HG03457 (cell line): ENCODE measurements around the gene P3R3URF.
A peak's percentile ranks its signal among the peaks of the same experiment; 100 is the strongest.
"Not testable (repeated sequence)": the region's sequence is repeated elsewhere in the genome, so short reads cannot be mapped to it uniquely, and the experiment has no call there.

Experiments
- ATAC-seq: cut with Tn5 transposase; IDR thresholded peaks from one replicate; pipeline ENCODE4 v1.9.1; 2021; ENCODE audit warnings: moderate number of reproducible peaks; ENCODE audit not compliant: unreplicated experiment

P3R3URF gene

GRCh38 chr1:46176211-46176865 is at the start of gene P3R3URF:
TSS of gene P3R3URF (minus strand) at chr1:46176488. CDS start at chr1:46176471, 17 bp downstream.
- no peak for ATAC-seq

GRCh38 chr1:46224966-46225365 is 48.7 kb upstream of the P3R3URF start:
- no peak for ATAC-seq

- no peak for ATAC-seq
Observed at GRCh38 chr1:46223472-46223943, 47.2 kb upstream of the P3R3URF start.

- not testable (repeated sequence) for ATAC-seq
Observed at GRCh38 chr1:46223055-46223454, 46.8 kb upstream of the P3R3URF start.

GRCh38 chr1:46221749-46222148 is 45.5 kb upstream of the P3R3URF start:
- ATAC-seq: no peak

- no peak for ATAC-seq
Observed at GRCh38 chr1:46220808-46221207, 44.5 kb upstream of the P3R3URF start.

GRCh38 chr1:46219551-46220520 is 43.5 kb upstream of the P3R3URF start:
- no peak for ATAC-seq

GRCh38 chr1:46218443-46218842 is 42.2 kb upstream of the P3R3URF start:
- ATAC-seq: no peak

- ATAC-seq: no peak
Observed at GRCh38 chr1:46215504-46215903, 39.2 kb upstream of the P3R3URF start.

GRCh38 chr1:46211051-46211450 is 34.8 kb upstream of the P3R3URF start:
- ATAC-seq: no peak

GRCh38 chr1:46210561-46210960 is 34.3 kb upstream of the P3R3URF start:
- no peak for ATAC-seq

- ATAC-seq: no peak
Observed at GRCh38 chr1:46206399-46206798, 30.1 kb upstream of the P3R3URF start.

- no peak for ATAC-seq
Observed at GRCh38 chr1:46205791-46206190, 29.5 kb upstream of the P3R3URF start.

- ATAC-seq: no peak
Observed at GRCh38 chr1:46205141-46205540, 28.9 kb upstream of the P3R3URF start.

GRCh38 chr1:46204406-46204742 is 28.1 kb upstream of the P3R3URF start:
- no peak for ATAC-seq

GRCh38 chr1:46203738-46204405 is 27.6 kb upstream of the P3R3URF start:
- no peak for ATAC-seq

- ATAC-seq: no peak
Observed at GRCh38 chr1:46199233-46199749, 23.0 kb upstream of the P3R3URF start.

- ATAC-seq: peak; percentile 77
Observed at GRCh38 chr1:46197964-46198811, 21.9 kb upstream of the P3R3URF start, which contains the start of gene POMGNT1. TSS of gene POMGNT1 (minus strand) at chr1:46198434. CDS start at chr1:46197821, 613 bp downstream.

GRCh38 chr1:46197560-46197963 is 21.3 kb upstream of the P3R3URF start:
- no peak for ATAC-seq

GRCh38 chr1:46196609-46197008 is 20.3 kb upstream of the P3R3URF start:
- ATAC-seq: no peak
